ENCODE data around the gene G6PC3. TPM values are rescaled to one million over a fixed set of nuclear protein-coding genes. Genes with fewer than 3 reads are reported as not detected.
"Not testable (repeated sequence)": the region's sequence is repeated elsewhere in the genome, so short reads cannot be mapped to it uniquely, and the experiment has no call there.

Gene G6PC3
- 38.3 TPM for total RNA-seq

- DNase-seq (ENCODE audit: low spot score), result peak; percentile 96
- intact Hi-C loops (cut with DNase I), result no loop called here
- ATAC-seq, result peak; percentile 97
Observed at GRCh38 chr17:44070455-44071197, at the start of gene G6PC3. G6PC3 (plus strand) TSS chr17:44070735; CDS start chr17:44070966, 231 bp downstream.

- intact Hi-C loops (cut with DNase I); ATAC-seq; DNase-seq (ENCODE audit: low spot score): not testable (repeated sequence)
Observed at GRCh38 chr17:44021227-44021626, 49.3 kb upstream of the G6PC3 start.

GRCh38 chr17:44022246-44022645, 48.3 kb upstream of the G6PC3 start:
- ATAC-seq (no peak), DNase-seq (ENCODE audit: low spot score) (no peak)
- intact Hi-C loops (cut with DNase I), result no loop called here

- no peak for DNase-seq (ENCODE audit: low spot score)
- intact Hi-C loops (cut with DNase I), result no loop called here
- peak; percentile 20 for ATAC-seq
Observed at GRCh38 chr17:44023545-44024270, 46.8 kb upstream of the G6PC3 start.

GRCh38 chr17:44024271-44024663, 46.3 kb upstream of the G6PC3 start:
- DNase-seq (ENCODE audit: low spot score) (no peak), ATAC-seq (peak; percentile 20)
- intact Hi-C loops (cut with DNase I), result no loop called here

GRCh38 chr17:44024853-44025252, 45.7 kb upstream of the G6PC3 start:
- intact Hi-C loops (cut with DNase I), result no loop called here
- DNase-seq (ENCODE audit: low spot score), result no peak
- no peak for ATAC-seq

GRCh38 chr17:44029736-44030135, 40.8 kb upstream of the G6PC3 start:
- ATAC-seq (no peak), DNase-seq (ENCODE audit: low spot score) (no peak)
- intact Hi-C loops (cut with DNase I), result no loop called here

- ATAC-seq, result no peak
- DNase-seq (ENCODE audit: low spot score), result no peak
- intact Hi-C loops (cut with DNase I), result no loop called here
Observed at GRCh38 chr17:44030482-44030881, 40.1 kb upstream of the G6PC3 start.

GRCh38 chr17:44033861-44034408, 36.6 kb upstream of the G6PC3 start:
- intact Hi-C loops (cut with DNase I), result no loop called here

GRCh38 chr17:44034688-44035087, 35.8 kb upstream of the G6PC3 start:
- intact Hi-C loops (cut with DNase I); ATAC-seq; DNase-seq (ENCODE audit: low spot score): not testable (repeated sequence)

More at GRCh38 chr17:44033861-44034408, 36.6 kb upstream of the G6PC3 start:
- no peak for DNase-seq (ENCODE audit: low spot score)
- no peak for ATAC-seq

- ATAC-seq (no peak), DNase-seq (ENCODE audit: low spot score) (no peak)
- intact Hi-C loops (cut with DNase I), result no loop called here
Observed at GRCh38 chr17:44037471-44037870, 33.1 kb upstream of the G6PC3 start.

GRCh38 chr17:44038604-44039011, 31.9 kb upstream of the G6PC3 start:
- ATAC-seq (no peak), DNase-seq (ENCODE audit: low spot score) (no peak)
- intact Hi-C loops (cut with DNase I), result no loop called here

- DNase-seq (ENCODE audit: low spot score) (no peak), ATAC-seq (no peak)
- intact Hi-C loops (cut with DNase I), result no loop called here
Observed at GRCh38 chr17:44039829-44040635, 30.5 kb upstream of the G6PC3 start.

- DNase-seq (ENCODE audit: low spot score) (no peak), ATAC-seq (no peak)
- intact Hi-C loops (cut with DNase I), result no loop called here
Observed at GRCh38 chr17:44043272-44043696, 27.3 kb upstream of the G6PC3 start.

GRCh38 chr17:44044071-44044470, 26.5 kb upstream of the G6PC3 start:
- DNase-seq (ENCODE audit: low spot score), result no peak
- intact Hi-C loops (cut with DNase I), result no loop called here
- no peak for ATAC-seq

- ATAC-seq, result no peak
- DNase-seq (ENCODE audit: low spot score), result no peak
- intact Hi-C loops (cut with DNase I), result no loop called here
Observed at GRCh38 chr17:44045486-44045885, 25.0 kb upstream of the G6PC3 start.

GRCh38 chr17:44046893-44047292, 23.6 kb upstream of the G6PC3 start:
- ATAC-seq; intact Hi-C loops (cut with DNase I); DNase-seq (ENCODE audit: low spot score): not testable (repeated sequence)

- intact Hi-C loops (cut with DNase I), result no loop called here
- ATAC-seq, result no peak
- DNase-seq (ENCODE audit: low spot score), result no peak
Observed at GRCh38 chr17:44049294-44050060, 21.1 kb upstream of the G6PC3 start.

All from sciatic nerve (tissue), 2 donors.